Smooth muscle cell (in vitro differentiated cells): ENCODE measurements around the gene CSF3R. TPM values are rescaled to one million over a fixed set of nuclear protein-coding genes. Genes with fewer than 3 reads are reported as not detected.
A peak's percentile ranks its signal among the peaks of the same experiment; 100 is the strongest.

Source experiments
- DNase-seq: peaks from one replicate; lab custom pipeline; 2025; ENCODE audit not compliant: unreplicated experiment; lab: John Stamatoyannopoulos, UW
- H2AFZ ChIP-seq: fragments of 200-600 bp; sonication (generic); 2 replicates; pipeline ENCODE4 v1.6.0; 2016; ENCODE audit warnings: antibody characterized with exemption, low read depth, mild to moderate bottlenecking
- H3F3A ChIP-seq: fragments of 200-600 bp; sonication (generic); 2 replicates; pipeline ENCODE4 v1.6.0; 2017; ENCODE audit warnings: antibody characterized with exemption, low read depth
- H3K27ac ChIP-seq: fragments of 200-600 bp; sonication (generic); 2 replicates; pipeline ENCODE4 v1.5.1; 2016; ENCODE audit warnings: low read depth, mild to moderate bottlenecking
- H3K27me3 ChIP-seq: fragments of 200-600 bp; sonication (generic); 2 replicates; pipeline ENCODE4 v1.6.1; 2016; ENCODE audit warnings: low read depth, mild to moderate bottlenecking
- H3K36me3 ChIP-seq: fragments of 200-600 bp; sonication (generic); 2 replicates; pipeline ENCODE4 v1.5.1; 2016; ENCODE audit warnings: low read depth
- H3K4me1 ChIP-seq: fragments of 200-600 bp; sonication (generic); 2 replicates; pipeline ENCODE4 v1.5.1; 2016; ENCODE audit warnings: low read depth
- H3K4me2 ChIP-seq: fragments of 200-600 bp; sonication (generic); 2 replicates; pipeline ENCODE4 v1.6.0; 2016; ENCODE audit warnings: mild to moderate bottlenecking
- H3K4me3 ChIP-seq: fragments of 200-600 bp; sonication (generic); 2 replicates; pipeline ENCODE4 v1.5.1; 2016; ENCODE audit warnings: mild to moderate bottlenecking
- H3K79me2 ChIP-seq: fragments of 200-600 bp; sonication (generic); 2 replicates; pipeline ENCODE4 v1.6.0; 2016; ENCODE audit warnings: low read depth, mild to moderate bottlenecking
- H3K9ac ChIP-seq: fragments of 200-600 bp; sonication (generic); 2 replicates; pipeline ENCODE4 v1.6.0; 2016; ENCODE audit warnings: low read depth
- H3K9me3 ChIP-seq: fragments of 200-600 bp; sonication (generic); replicated peaks from 2 replicates; pipeline ENCODE4 v1.5.1; 2016; ENCODE audit warnings: low read depth
- H4K20me1 ChIP-seq: fragments of 200-600 bp; sonication (generic); 2 replicates; pipeline ENCODE4 v1.6.0; 2016; ENCODE audit warnings: low read depth
- WGBS: methylation state at CpG from one replicate; pipeline ENCODE4 v1.1.7; 2016; ENCODE audit warnings: low lambda C conversion rate; 5-methylcytosine and 5-hydroxymethylcytosine counted together
- polyA plus RNA-seq: library from polyadenylated mRNA; unstranded; fragments of >200 nt; fragmentation: Nextera tagmentation; extraction: Ambion mirVana; gene quantifications from 2 replicates; pipeline ENCODE4 v1.2.1, GENCODE V29; 2016
- total RNA-seq: library from RNA; depleted of rRNA; stranded (reverse); fragments of >200 nt; gene quantifications from 2 replicates; pipeline ENCODE4 v1.2.3, GENCODE V29; 2014
- TF ChIP-seq, protein P1 (sequence below): fragments of 200-600 bp; sonication (generic); IDR thresholded peaks from 2 replicates; pipeline ENCODE4 v1.5.1; 2017; ENCODE audit warnings: borderline replicate concordance, mild to moderate bottlenecking, antibody characterized with exemption; ENCODE audit not compliant: insufficient read depth, poor library complexity, severe bottlenecking

CSF3R gene
- total and polyA plus RNA-seq, 2 experiments from 2014 or later: 0.46 to 6.7 TPM

- 79% methylated on average over 4 of the region's 4 CpGs for WGBS
- Histone ChIP-seq H3K36me3 (no peaks in the 10 kb centered on the region), H4K20me1 (no peaks in the 10 kb centered on the region), H3K27ac (no peak overlapping the region), H3K4me2 (no peak overlapping the region), H3K4me3 (no peak overlapping the region), H2AFZ (no peak overlapping the region), H3F3A (no peaks in the 10 kb centered on the region), H3K79me2 (no peaks in the 10 kb centered on the region), H3K4me1 (no peaks in the 10 kb centered on the region), H3K9me3 (no peaks in the 10 kb centered on the region), H3K9ac (no peak overlapping the region), H3K27me3 (no peaks in the 10 kb centered on the region)
- no peak for DNase-seq
- TF ChIP-seq, protein P1, sequence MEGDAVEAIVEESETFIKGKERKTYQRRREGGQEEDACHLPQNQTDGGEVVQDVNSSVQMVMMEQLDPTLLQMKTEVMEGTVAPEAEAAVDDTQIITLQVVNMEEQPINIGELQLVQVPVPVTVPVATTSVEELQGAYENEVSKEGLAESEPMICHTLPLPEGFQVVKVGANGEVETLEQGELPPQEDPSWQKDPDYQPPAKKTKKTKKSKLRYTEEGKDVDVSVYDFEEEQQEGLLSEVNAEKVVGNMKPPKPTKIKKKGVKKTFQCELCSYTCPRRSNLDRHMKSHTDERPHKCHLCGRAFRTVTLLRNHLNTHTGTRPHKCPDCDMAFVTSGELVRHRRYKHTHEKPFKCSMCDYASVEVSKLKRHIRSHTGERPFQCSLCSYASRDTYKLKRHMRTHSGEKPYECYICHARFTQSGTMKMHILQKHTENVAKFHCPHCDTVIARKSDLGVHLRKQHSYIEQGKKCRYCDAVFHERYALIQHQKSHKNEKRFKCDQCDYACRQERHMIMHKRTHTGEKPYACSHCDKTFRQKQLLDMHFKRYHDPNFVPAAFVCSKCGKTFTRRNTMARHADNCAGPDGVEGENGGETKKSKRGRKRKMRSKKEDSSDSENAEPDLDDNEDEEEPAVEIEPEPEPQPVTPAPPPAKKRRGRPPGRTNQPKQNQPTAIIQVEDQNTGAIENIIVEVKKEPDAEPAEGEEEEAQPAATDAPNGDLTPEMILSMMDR: no peak
Measured at GRCh38 chr1:36448530-36449056, 34.1 kb downstream of the CSF3R start.

- no peak overlapping the region for H3K4me2 ChIP-seq
- no peak overlapping the region for H3K9ac ChIP-seq
- no peak for DNase-seq
- TF ChIP-seq, protein P1: no peak
- H2AFZ ChIP-seq: no peak overlapping the region
- H3K36me3 ChIP-seq: no peaks in the 10 kb centered on the region
- H3K4me3 ChIP-seq: no peak overlapping the region
- no peaks in the 10 kb centered on the region for H3K79me2 ChIP-seq
- no peak overlapping the region for H3K27ac ChIP-seq
- H3F3A ChIP-seq: no peaks in the 10 kb centered on the region
- H4K20me1 ChIP-seq: no peaks in the 10 kb centered on the region
- no peaks in the 10 kb centered on the region for H3K4me1 ChIP-seq
- no peaks in the 10 kb centered on the region for H3K9me3 ChIP-seq
- H3K27me3 ChIP-seq: no peaks in the 10 kb centered on the region
Measured at GRCh38 chr1:36447450-36447849, 35.3 kb downstream of the CSF3R start.

GRCh38 chr1:36446746-36447145 is 36.0 kb downstream of the CSF3R start:
- Histone ChIP-seq H4K20me1 (no peaks in the 10 kb centered on the region), H2AFZ (no peak overlapping the region), H3K27me3 (no peaks in the 10 kb centered on the region), H3K27ac (no peak overlapping the region), H3F3A (no peaks in the 10 kb centered on the region), H3K4me1 (no peaks in the 10 kb centered on the region), H3K9me3 (no peaks in the 10 kb centered on the region), H3K79me2 (no peaks in the 10 kb centered on the region), H3K4me2 (no peak overlapping the region), H3K4me3 (no peak overlapping the region), H3K9ac (no peak overlapping the region), H3K36me3 (no peaks in the 10 kb centered on the region)
- DNase-seq: no peak
- 71% methylated on average over 5 of the region's 5 CpGs for WGBS
- TF ChIP-seq, protein P1: no peak

- Histone ChIP-seq H3K4me3 (no peak overlapping the region), H4K20me1 (no peaks in the 10 kb centered on the region), H2AFZ (no peak overlapping the region), H3K4me2 (no peak overlapping the region), H3K4me1 (no peaks in the 10 kb centered on the region), H3K27me3 (no peaks in the 10 kb centered on the region), H3K27ac (no peak overlapping the region), H3K9ac (no peak overlapping the region), H3K36me3 (no peaks in the 10 kb centered on the region), H3F3A (no peaks in the 10 kb centered on the region), H3K79me2 (no peaks in the 10 kb centered on the region), H3K9me3 (no peaks in the 10 kb centered on the region)
- WGBS: 56% methylated on average over 8 of the region's 8 CpGs
- TF ChIP-seq, protein P1: peak; percentile 18
- DNase-seq: no peak
Measured at GRCh38 chr1:36446271-36446670, 36.4 kb downstream of the CSF3R start.
